Fibroblast of skin of right biceps (primary cell): ENCODE measurements around the gene GPAT3.

Source experiments
- DNase-seq: peaks from one replicate; pipeline ENCODE4 v3.0.0-alpha.2; 2013

Gene GPAT3

GRCh38 chr4:83651846-83652245 lies 115.9 kb downstream of the GPAT3 start:
- DNase-seq, result no peak
